GM13976 (cell line): ENCODE data around the gene KDM8.
"Not testable (repeated sequence)": the region's sequence is repeated elsewhere in the genome, so short reads cannot be mapped to it uniquely, and the experiment has no call there.

Source experiments
- DNase-seq: peaks from one replicate; pipeline ENCODE4 v3.0.0; 2012; ENCODE audit warnings: low spot score
- CTCF ChIP-seq: IDR thresholded peaks from 2 replicates; pipeline ENCODE4 v1.5.1; 2012; ENCODE audit warnings: borderline replicate concordance, mild to moderate bottlenecking; ENCODE audit not compliant: insufficient read depth; ENCODE audit errors: extremely low read depth, missing control alignments, control extremely low read depth
- in situ Hi-C: fragments of 300-500 bp; cut with MboI; formaldehyde crosslinking; loops from one replicate; pipeline ENCODE4 v1.12.0; 2022; ENCODE audit warnings: low sequenced_read_pairs, mixed read lengths, inconsistent platforms; ENCODE audit not compliant: unreplicated experiment

Gene KDM8

GRCh38 chr16:27205423-27206065 lies 2.2 kb downstream of the KDM8 start:
- no peak for TF ChIP-seq CTCF
- no peak for DNase-seq
- in situ Hi-C loops, result no loop called here

- in situ Hi-C loops, DNase-seq: not testable (repeated sequence)
Observed at GRCh38 chr16:27207121-27207520, 3.8 kb downstream of the KDM8 start.

DNA sequence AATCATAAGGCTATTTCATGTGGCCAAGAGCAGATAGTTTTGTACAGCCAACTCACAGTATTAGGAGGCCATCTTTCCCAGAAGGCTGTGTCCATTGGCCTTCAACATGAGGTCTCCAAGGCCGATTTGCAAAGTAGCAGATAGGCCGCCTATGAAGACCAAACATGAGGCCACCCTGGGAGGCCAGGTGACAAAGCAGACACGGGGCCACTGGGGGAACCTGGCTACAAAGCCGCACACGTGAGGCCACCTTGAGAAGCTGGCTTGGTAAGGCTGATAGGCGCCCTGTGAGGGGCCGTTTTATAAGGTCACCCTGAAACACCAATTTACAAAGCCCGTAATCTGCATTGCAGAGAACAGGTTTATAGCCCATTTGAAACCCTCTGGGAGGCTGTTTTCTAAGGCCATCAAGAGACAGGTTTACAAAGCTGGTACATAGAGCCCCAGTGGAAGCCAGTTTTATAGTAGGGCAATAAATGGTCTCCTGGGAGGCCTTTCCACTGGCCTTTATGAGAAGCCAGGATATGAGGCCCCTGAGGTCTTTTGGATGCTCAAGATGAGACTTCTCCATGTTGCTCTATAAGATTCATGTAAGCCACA lies 4.9 kb downstream of the KDM8 start:
- in situ Hi-C loops, result no loop called here
- no peak for DNase-seq
- no peak for TF ChIP-seq CTCF

GRCh38 chr16:27208796-27209195 lies 5.5 kb downstream of the KDM8 start:
- in situ Hi-C loops, result no loop called here
- DNase-seq, result no peak
- no peak for TF ChIP-seq CTCF

DNA sequence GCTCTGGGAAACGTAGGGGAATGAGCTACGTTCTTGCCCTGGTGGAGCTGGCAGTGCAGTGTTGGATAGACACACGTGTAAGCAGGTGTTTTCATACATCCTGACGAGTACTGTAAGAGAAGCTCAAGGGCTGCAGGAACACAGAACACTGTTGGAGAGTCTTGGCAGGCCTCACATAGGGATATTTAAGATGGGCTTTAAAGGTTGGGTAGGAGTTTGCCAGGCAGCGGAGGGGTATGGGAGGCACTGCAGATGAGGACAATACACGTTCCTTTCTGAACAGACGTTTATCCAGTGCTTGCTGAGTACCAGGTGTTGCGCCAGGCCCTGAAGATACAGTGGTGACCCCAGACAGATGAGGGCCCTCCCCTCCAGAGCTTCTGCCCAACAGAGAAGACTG lies 6.3 kb downstream of the KDM8 start:
- no peak for TF ChIP-seq CTCF
- in situ Hi-C loops, result no loop called here
- no peak for DNase-seq

GRCh38 chr16:27210174-27210573 lies 6.8 kb downstream of the KDM8 start:
- in situ Hi-C loops, result no loop called here
- no peak for TF ChIP-seq CTCF
- DNase-seq, result no peak

DNA sequence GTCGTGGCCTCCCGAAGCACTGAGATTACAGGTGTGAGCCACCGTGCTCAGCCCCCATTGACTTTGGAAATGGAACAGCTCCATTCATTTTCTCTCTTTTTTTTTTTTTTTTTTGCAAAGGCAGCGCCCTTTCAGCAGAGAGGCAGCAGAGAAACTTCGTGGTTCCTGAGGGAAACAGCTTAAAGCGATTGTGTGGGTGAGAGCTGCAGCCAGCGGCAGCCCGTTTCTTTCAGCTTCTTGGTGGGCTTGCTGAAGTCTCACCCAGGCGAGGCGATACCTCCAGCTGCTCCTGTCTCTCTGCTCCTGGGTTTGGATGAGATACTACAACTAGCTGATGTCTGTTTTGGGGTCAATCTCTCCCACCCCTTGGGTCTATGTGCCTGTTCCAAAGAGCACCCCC lies 7.7 kb downstream of the KDM8 start:
- TF ChIP-seq CTCF, result no peak
- no peak for DNase-seq
- in situ Hi-C loops, result no loop called here
